GM13976 (cell line): ENCODE results near the gene VGLL4.

Experiments
- DNase-seq: peaks from one replicate; pipeline ENCODE4 v3.0.0; 2012; ENCODE audit warnings: low spot score
- CTCF ChIP-seq: IDR thresholded peaks from 2 replicates; pipeline ENCODE4 v1.5.1; 2012; ENCODE audit warnings: borderline replicate concordance, mild to moderate bottlenecking; ENCODE audit not compliant: insufficient read depth; ENCODE audit errors: extremely low read depth, missing control alignments, control extremely low read depth
- in situ Hi-C: fragments of 300-500 bp; cut with MboI; formaldehyde crosslinking; loops from one replicate; pipeline ENCODE4 v1.12.0; 2022; ENCODE audit warnings: low sequenced_read_pairs, mixed read lengths, inconsistent platforms; ENCODE audit not compliant: unreplicated experiment

The VGLL4 gene

GRCh38 chr3:11604139-11604892, 39.4 kb downstream of the VGLL4 start:
- no peak for DNase-seq
- TF ChIP-seq CTCF = no peak
- in situ Hi-C loops = no loop called here

GRCh38 chr3:11603628-11604027, 40.1 kb downstream of the VGLL4 start:
- DNase-seq = no peak
- TF ChIP-seq CTCF = no peak
- in situ Hi-C loops = no loop called here

- in situ Hi-C loops = no loop called here
- no peak for TF ChIP-seq CTCF
- DNase-seq = peak; percentile 52
Measured at GRCh38 chr3:11602886-11603527, 40.7 kb downstream of the VGLL4 start.

GRCh38 chr3:11602239-11602840, 41.4 kb downstream of the VGLL4 start:
- TF ChIP-seq CTCF = no peak
- no peak for DNase-seq
- in situ Hi-C loops = no loop called here

- no peak for TF ChIP-seq CTCF
- peak; percentile 85 for DNase-seq
- in situ Hi-C loops = no loop called here
Measured at GRCh38 chr3:11601446-11602238, 42.1 kb downstream of the VGLL4 start.

- no peak for TF ChIP-seq CTCF
- in situ Hi-C loops = no loop called here
- DNase-seq = no peak
Measured at GRCh38 chr3:11600501-11601282, 43.0 kb downstream of the VGLL4 start.
